Loucy (cell line): Measurements from ENCODE around the gene TOB1.

Source experiments
- H2AFZ ChIP-seq: fragments of 200-600 bp; sonication (generic); 2 replicates; pipeline ENCODE4 v1.6.0; 2016; ENCODE audit warnings: antibody characterized with exemption, mild to moderate bottlenecking, low read length, moderate library complexity
- H3F3A ChIP-seq: fragments of 200-600 bp; 2 replicates; pipeline ENCODE4 v1.6.0; 2016; ENCODE audit warnings: antibody characterized with exemption, low read depth, mild to moderate bottlenecking
- H3K27me3 ChIP-seq: fragments of 200-600 bp; sonication (generic); 2 replicates; pipeline ENCODE4 v1.6.1; 2014; ENCODE audit warnings: low read length, mild to moderate bottlenecking; ENCODE audit not compliant: insufficient read depth, poor library complexity, severe bottlenecking
- H3K36me3 ChIP-seq: fragments of 200-600 bp; sonication (generic); 2 replicates; pipeline ENCODE4 v1.6.1; 2016; ENCODE audit warnings: low read length; ENCODE audit not compliant: insufficient read depth
- H3K4me1 ChIP-seq: fragments of 200-600 bp; sonication (generic); 2 replicates; pipeline ENCODE4 v1.5.1; 2014; ENCODE audit warnings: low read length, mild to moderate bottlenecking; ENCODE audit not compliant: insufficient read depth, poor library complexity, severe bottlenecking
- H3K4me2 ChIP-seq: fragments of 200-600 bp; sonication (generic); 2 replicates; pipeline ENCODE4 v1.6.0; 2014; ENCODE audit warnings: antibody characterized with exemption, low read length, low read depth, mild to moderate bottlenecking; ENCODE audit not compliant: poor library complexity, severe bottlenecking
- H3K4me3 ChIP-seq: fragments of 200-600 bp; sonication (generic); 2 replicates; pipeline ENCODE4 v1.5.1; 2014; ENCODE audit warnings: low read length, mild to moderate bottlenecking, mixed read lengths; ENCODE audit not compliant: poor library complexity, severe bottlenecking
- H3K79me2 ChIP-seq: fragments of 200-600 bp; sonication (generic); 2 replicates; pipeline ENCODE4 v1.6.1; 2014; ENCODE audit warnings: low read length; ENCODE audit not compliant: insufficient read depth
- H3K9ac ChIP-seq: fragments of 200-600 bp; sonication (generic); 2 replicates; pipeline ENCODE4 v1.6.0; 2014; ENCODE audit warnings: mild to moderate bottlenecking, low read depth, low read length, moderate library complexity; ENCODE audit not compliant: poor library complexity, severe bottlenecking
- H3K9me2 ChIP-seq: fragments of 200-600 bp; sonication (generic); replicated peaks from 2 replicates; pipeline ENCODE4 v1.6.1; 2016; ENCODE audit warnings: low read depth, low read length, mixed read lengths
- H3K9me3 ChIP-seq: fragments of 200-600 bp; sonication (generic); 2 replicates; pipeline ENCODE4 v1.6.1; 2014; ENCODE audit warnings: mild to moderate bottlenecking, antibody characterized with exemption, low read length, low read depth; ENCODE audit not compliant: insufficient read depth
- H4K20me1 ChIP-seq: fragments of 200-600 bp; sonication (generic); 2 replicates; pipeline ENCODE4 v1.6.0; 2014; ENCODE audit warnings: antibody characterized with exemption, low read length, mild to moderate bottlenecking; ENCODE audit not compliant: insufficient read depth, poor library complexity, severe bottlenecking
- CTCF ChIP-seq: fragments of 200-600 bp; sonication (generic); conservative IDR thresholded peaks from 2 replicates; pipeline ENCODE4 v1.5.1; 2014; ENCODE audit warnings: mild to moderate bottlenecking, antibody characterized with exemption, low read length
- EZH2phosphoT487 ChIP-seq: fragments of 200-600 bp; IDR thresholded peaks from 2 replicates; pipeline ENCODE4 v1.6.1; 2018; ENCODE audit warnings: antibody characterized with exemption, mild to moderate bottlenecking, moderate library complexity, borderline replicate concordance

Gene TOB1

GRCh38 chr17:50892101-50892776 is 26.1 kb upstream of the TOB1 start:
- no peaks in the 10 kb centered on the region for H3K79me2 ChIP-seq
- H3K4me1 ChIP-seq, result no peaks in the 10 kb centered on the region
- no peak overlapping the region for H3K4me2 ChIP-seq
- TF ChIP-seq CTCF, result no peak
- TF ChIP-seq EZH2phosphoT487, result no peak
- H2AFZ ChIP-seq, result no peak overlapping the region
- H3K4me3 ChIP-seq, result no peak overlapping the region
- no peaks in the 10 kb centered on the region for H3K27me3 ChIP-seq
- no peaks in the 10 kb centered on the region for H3K36me3 ChIP-seq
- no peaks in the 10 kb centered on the region for H4K20me1 ChIP-seq
- no peaks in the 10 kb centered on the region for H3K9me3 ChIP-seq
- H3F3A ChIP-seq, result no peaks in the 10 kb centered on the region
- no peak overlapping the region for H3K9ac ChIP-seq
- H3K9me2 ChIP-seq, result no peaks in the 10 kb centered on the region

GRCh38 chr17:50891577-50891989 is 25.4 kb upstream of the TOB1 start:
- no peaks in the 10 kb centered on the region for H3F3A ChIP-seq
- H3K27me3 ChIP-seq, result no peaks in the 10 kb centered on the region
- H3K79me2 ChIP-seq, result no peaks in the 10 kb centered on the region
- H3K9me2 ChIP-seq, result no peaks in the 10 kb centered on the region
- H3K9me3 ChIP-seq, result no peaks in the 10 kb centered on the region
- H2AFZ ChIP-seq, result no peak overlapping the region
- no peaks in the 10 kb centered on the region for H3K4me1 ChIP-seq
- no peak overlapping the region for H3K9ac ChIP-seq
- no peak overlapping the region for H3K4me2 ChIP-seq
- no peaks in the 10 kb centered on the region for H3K36me3 ChIP-seq
- no peak for TF ChIP-seq EZH2phosphoT487
- TF ChIP-seq CTCF, result no peak
- H4K20me1 ChIP-seq, result no peaks in the 10 kb centered on the region
- no peak overlapping the region for H3K4me3 ChIP-seq

GRCh38 chr17:50890675-50891516 is 24.7 kb upstream of the TOB1 start:
- no peaks in the 10 kb centered on the region for H3K79me2 ChIP-seq
- no peak overlapping the region for H3K4me3 ChIP-seq
- no peaks in the 10 kb centered on the region for H3K9me3 ChIP-seq
- no peaks in the 10 kb centered on the region for H3K36me3 ChIP-seq
- no peak overlapping the region for H3K4me2 ChIP-seq
- H3K9ac ChIP-seq, result no peak overlapping the region
- no peak overlapping the region for H2AFZ ChIP-seq
- no peaks in the 10 kb centered on the region for H3K9me2 ChIP-seq
- no peaks in the 10 kb centered on the region for H3K27me3 ChIP-seq
- no peaks in the 10 kb centered on the region for H3F3A ChIP-seq
- no peaks in the 10 kb centered on the region for H3K4me1 ChIP-seq
- TF ChIP-seq EZH2phosphoT487 (no peak), CTCF (no peak)
- H4K20me1 ChIP-seq, result no peaks in the 10 kb centered on the region
